PFSK-1 (cell line): ENCODE measurements around the gene TNFRSF1B.

Source experiments
- POLR2AphosphoS5 ChIP-seq: IDR thresholded peaks from 2 replicates; pipeline ENCODE4 v1.6.1; 2012; ENCODE audit warnings: low read depth, mild to moderate bottlenecking, control low read depth, low read length, moderate library complexity
- SIN3A ChIP-seq: IDR thresholded peaks from 2 replicates; pipeline ENCODE4 v1.6.1; 2012; ENCODE audit warnings: mild to moderate bottlenecking, low read length, moderate library complexity, borderline replicate concordance; ENCODE audit not compliant: insufficient read depth
- TAF1 ChIP-seq: IDR thresholded peaks from 2 replicates; pipeline ENCODE4 v1.6.1; 2012; ENCODE audit warnings: low read length, control low read depth, borderline replicate concordance; ENCODE audit not compliant: insufficient read depth
- TF ChIP-seq, protein P1 (sequence below), 2 experiments: IDR thresholded peaks; 2 replicates each; pipeline versions ENCODE4 v1.6.1 to v1.8.0; 2011 to 2012; ENCODE audit warnings: low read depth in 2 of 2, low read length in 2 of 2, control low read depth in 1 of 2, inconsistent platforms in 1 of 2, mild to moderate bottlenecking in 1 of 2, moderate library complexity in 1 of 2; ENCODE audit not compliant: insufficient read depth in 1 of 2

- TF ChIP-seq POLR2AphosphoS5 (no peak), SIN3A (no peak), TAF1 (no peak)
- TF ChIP-seq, protein P1, sequence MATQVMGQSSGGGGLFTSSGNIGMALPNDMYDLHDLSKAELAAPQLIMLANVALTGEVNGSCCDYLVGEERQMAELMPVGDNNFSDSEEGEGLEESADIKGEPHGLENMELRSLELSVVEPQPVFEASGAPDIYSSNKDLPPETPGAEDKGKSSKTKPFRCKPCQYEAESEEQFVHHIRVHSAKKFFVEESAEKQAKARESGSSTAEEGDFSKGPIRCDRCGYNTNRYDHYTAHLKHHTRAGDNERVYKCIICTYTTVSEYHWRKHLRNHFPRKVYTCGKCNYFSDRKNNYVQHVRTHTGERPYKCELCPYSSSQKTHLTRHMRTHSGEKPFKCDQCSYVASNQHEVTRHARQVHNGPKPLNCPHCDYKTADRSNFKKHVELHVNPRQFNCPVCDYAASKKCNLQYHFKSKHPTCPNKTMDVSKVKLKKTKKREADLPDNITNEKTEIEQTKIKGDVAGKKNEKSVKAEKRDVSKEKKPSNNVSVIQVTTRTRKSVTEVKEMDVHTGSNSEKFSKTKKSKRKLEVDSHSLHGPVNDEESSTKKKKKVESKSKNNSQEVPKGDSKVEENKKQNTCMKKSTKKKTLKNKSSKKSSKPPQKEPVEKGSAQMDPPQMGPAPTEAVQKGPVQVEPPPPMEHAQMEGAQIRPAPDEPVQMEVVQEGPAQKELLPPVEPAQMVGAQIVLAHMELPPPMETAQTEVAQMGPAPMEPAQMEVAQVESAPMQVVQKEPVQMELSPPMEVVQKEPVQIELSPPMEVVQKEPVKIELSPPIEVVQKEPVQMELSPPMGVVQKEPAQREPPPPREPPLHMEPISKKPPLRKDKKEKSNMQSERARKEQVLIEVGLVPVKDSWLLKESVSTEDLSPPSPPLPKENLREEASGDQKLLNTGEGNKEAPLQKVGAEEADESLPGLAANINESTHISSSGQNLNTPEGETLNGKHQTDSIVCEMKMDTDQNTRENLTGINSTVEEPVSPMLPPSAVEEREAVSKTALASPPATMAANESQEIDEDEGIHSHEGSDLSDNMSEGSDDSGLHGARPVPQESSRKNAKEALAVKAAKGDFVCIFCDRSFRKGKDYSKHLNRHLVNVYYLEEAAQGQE (IDR thresholded peaks at IDR 0.05; ENCODE audit: insufficient read depth in 1 of 2, low read depth in 2 of 2, low read length in 2 of 2) = no peak
These were observed 48.5 kb downstream of the TNFRSF1B start for GRCh38 chr1:12215118-12215961.
